HUES64 (cell line): Measurements from ENCODE around the gene SCYGR8.

Experiments
- H3K27ac ChIP-seq: 2 replicates; pipeline ENCODE4 v1.7.0; 2013; ENCODE audit warnings: low read depth, low read length, inconsistent platforms
- H3K27me3 ChIP-seq: 2 replicates; pipeline ENCODE4 v1.6.1; 2013; ENCODE audit warnings: mild to moderate bottlenecking, low read length; ENCODE audit not compliant: insufficient read depth
- H3K36me3 ChIP-seq: 2 replicates; pipeline ENCODE4 v1.6.1; 2013; ENCODE audit warnings: mild to moderate bottlenecking, low read length; ENCODE audit not compliant: insufficient read depth
- H3K4me1 ChIP-seq: 2 replicates; pipeline ENCODE4 v1.6.1; 2013; ENCODE audit warnings: mild to moderate bottlenecking, low read length, moderate library complexity; ENCODE audit not compliant: insufficient read depth
- H3K4me3 ChIP-seq: 2 replicates; pipeline ENCODE4 v1.5.1; 2013; ENCODE audit warnings: mild to moderate bottlenecking, low read length, moderate library complexity
- H3K9ac ChIP-seq: 2 replicates; pipeline ENCODE4 v1.6.1; 2013; ENCODE audit warnings: mild to moderate bottlenecking, low read depth, low read length
- H3K9me3 ChIP-seq: 2 replicates; pipeline ENCODE4 v1.6.1; 2013; ENCODE audit warnings: low read depth, low read length; ENCODE audit not compliant: insufficient read depth
- WGBS: fragments of 150-250, 120-280 bp; methylation state at CpG from one replicate; pipeline ENCODE4 v1.1.7; 2013; ENCODE audit warnings: missing lambda C conversion rate; 5-methylcytosine and 5-hydroxymethylcytosine counted together

The SCYGR8 gene

GRCh38 chr2:227765788-227766372 lies 20.2 kb downstream of the SCYGR8 start:
- H3K9ac ChIP-seq, result no peak overlapping the region
- no peak overlapping the region for H3K27ac ChIP-seq
- no peak overlapping the region for H3K4me3 ChIP-seq
- H3K36me3 ChIP-seq, result no peaks in the 10 kb centered on the region
- no peaks in the 10 kb centered on the region for H3K27me3 ChIP-seq
- no peaks in the 10 kb centered on the region for H3K9me3 ChIP-seq
- 51% methylated on average over 4 of the region's 4 CpGs for WGBS
- H3K4me1 ChIP-seq, result no peaks in the 10 kb centered on the region

- Histone ChIP-seq H3K27ac (no peak overlapping the region), H3K27me3 (no peaks in the 10 kb centered on the region), H3K9ac (no peak overlapping the region), H3K9me3 (no peaks in the 10 kb centered on the region), H3K4me1 (no peaks in the 10 kb centered on the region), H3K36me3 (no peaks in the 10 kb centered on the region), H3K4me3 (no peak overlapping the region)
- WGBS, result 38% methylated on average over 11 of the region's 11 CpGs
Observed at GRCh38 chr2:227766373-227766883, 20.7 kb downstream of the SCYGR8 start.

GRCh38 chr2:227767830-227768229 lies 22.1 kb downstream of the SCYGR8 start:
- Histone ChIP-seq H3K9me3 (no peaks in the 10 kb centered on the region), H3K27ac (no peak overlapping the region), H3K27me3 (no peaks in the 10 kb centered on the region), H3K4me3 (no peak overlapping the region), H3K36me3 (no peaks in the 10 kb centered on the region), H3K9ac (no peak overlapping the region), H3K4me1 (peaks cover under 1% of the 10 kb centered on the region; the same call in 1 of the 2 replicates)
- WGBS, result 94% methylated on average over 22 of the region's 22 CpGs

GRCh38 chr2:227772197-227772661 lies 26.5 kb downstream of the SCYGR8 start:
- 78% methylated on average over 5 of the region's 5 CpGs for WGBS
- Histone ChIP-seq H3K36me3 (no peaks in the 10 kb centered on the region), H3K27me3 (no peaks in the 10 kb centered on the region), H3K9ac (no peak overlapping the region), H3K27ac (no peak overlapping the region; the same call in 1 of the 2 replicates), H3K4me3 (no peak overlapping the region), H3K9me3 (no peaks in the 10 kb centered on the region), H3K4me1 (peaks cover 10% of the 10 kb centered on the region)

GRCh38 chr2:227772932-227773331 lies 27.2 kb downstream of the SCYGR8 start:
- Histone ChIP-seq H3K27me3 (no peaks in the 10 kb centered on the region), H3K9ac (no peak overlapping the region), H3K27ac (no peak overlapping the region), H3K4me3 (no peak overlapping the region), H3K4me1 (peaks cover 10% of the 10 kb centered on the region), H3K36me3 (no peaks in the 10 kb centered on the region), H3K9me3 (no peaks in the 10 kb centered on the region)
- 87% methylated on average over 1 of the region's 2 CpGs for WGBS

- WGBS, result 47% methylated on average over 15 of the region's 15 CpGs
- Histone ChIP-seq H3K27me3 (no peaks in the 10 kb centered on the region), H3K4me3 (no peak overlapping the region), H3K9ac (no peak overlapping the region), H3K4me1 (peaks cover 10% of the 10 kb centered on the region), H3K36me3 (no peaks in the 10 kb centered on the region), H3K9me3 (no peaks in the 10 kb centered on the region), H3K27ac (no peak overlapping the region)
Observed at GRCh38 chr2:227774011-227774624, 28.4 kb downstream of the SCYGR8 start.

- no peaks in the 10 kb centered on the region for H3K27me3 ChIP-seq
- WGBS, result 95% methylated on average over 5 of the region's 6 CpGs
- H3K27ac ChIP-seq, result no peak overlapping the region
- H3K4me1 ChIP-seq, result peaks cover 10% of the 10 kb centered on the region
- H3K9me3 ChIP-seq, result no peaks in the 10 kb centered on the region
- no peak overlapping the region for H3K4me3 ChIP-seq
- H3K36me3 ChIP-seq, result no peaks in the 10 kb centered on the region
- no peak overlapping the region for H3K9ac ChIP-seq
Observed at GRCh38 chr2:227774895-227775842, 29.5 kb downstream of the SCYGR8 start.

- Histone ChIP-seq H3K4me1 (peaks cover 6% of the 10 kb centered on the region; the same call in 1 of the 2 replicates), H3K36me3 (no peaks in the 10 kb centered on the region), H3K27me3 (no peaks in the 10 kb centered on the region), H3K9ac (no peak overlapping the region), H3K4me3 (no peak overlapping the region), H3K9me3 (no peaks in the 10 kb centered on the region), H3K27ac (no peak overlapping the region)
- WGBS, result 85% methylated on average over 14 of the region's 14 CpGs
Observed at GRCh38 chr2:227780981-227781615, 35.4 kb downstream of the SCYGR8 start.

- Histone ChIP-seq H3K27me3 (no peaks in the 10 kb centered on the region), H3K9ac (no peak overlapping the region), H3K27ac (no peak overlapping the region), H3K4me3 (no peak overlapping the region), H3K36me3 (no peaks in the 10 kb centered on the region), H3K9me3 (no peaks in the 10 kb centered on the region), H3K4me1 (peaks cover 6% of the 10 kb centered on the region; the same call in 1 of the 2 replicates)
- WGBS, result 83% methylated on average over 8 of the region's 8 CpGs
Observed at GRCh38 chr2:227781841-227782240, 36.1 kb downstream of the SCYGR8 start.

- H3K27ac ChIP-seq, result no peak overlapping the region
- no peaks in the 10 kb centered on the region for H3K9me3 ChIP-seq
- WGBS, result 96% methylated on average over 5 of the region's 5 CpGs
- H3K36me3 ChIP-seq, result no peaks in the 10 kb centered on the region
- H3K4me3 ChIP-seq, result no peak overlapping the region
- no peaks in the 10 kb centered on the region for H3K27me3 ChIP-seq
- H3K9ac ChIP-seq, result no peak overlapping the region
- peaks cover 6% of the 10 kb centered on the region; the same call in 1 of the 2 replicates for H3K4me1 ChIP-seq
Observed at GRCh38 chr2:227782804-227783203, 37.1 kb downstream of the SCYGR8 start.
